Stimulated activated CD8-positive, alpha-beta memory T cell treated with anti-CD3 and anti-CD28 coated beads, Interleukin-2, amount 100 ng/mL, for 48 hours (primary cell): Measurements from ENCODE around the gene MARCHF3.
"Not testable (repeated sequence)": the region's sequence is repeated elsewhere in the genome, so short reads cannot be mapped to it uniquely, and the experiment has no call there.

Source experiments
- DNase-seq, 2 donors: peaks; one replicate each; pipeline ENCODE4 v3.0.0-alpha.2; 2020; ENCODE audit warnings: low read depth in 2 of 2

MARCHF3 gene

DNA sequence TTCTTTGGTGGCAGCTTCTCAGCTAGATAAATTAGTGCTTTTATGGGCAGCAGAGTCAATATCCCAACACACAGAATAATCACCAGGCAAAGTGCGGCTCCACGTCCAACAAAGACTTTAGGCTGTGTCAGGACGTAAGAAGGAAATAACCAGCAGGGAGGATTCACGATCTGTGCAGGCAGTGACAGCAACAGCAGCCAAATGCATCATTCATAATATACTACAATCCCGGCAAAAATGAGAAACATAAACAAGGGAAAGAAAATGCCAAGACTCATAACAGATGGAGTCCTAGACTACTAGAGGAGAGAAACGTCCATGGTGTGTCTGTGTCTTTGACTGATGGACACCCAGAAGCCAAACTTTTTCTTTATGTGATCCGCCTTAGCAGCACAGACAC is 152.8 kb downstream of the MARCHF3 start:
- no peak for DNase-seq

DNA sequence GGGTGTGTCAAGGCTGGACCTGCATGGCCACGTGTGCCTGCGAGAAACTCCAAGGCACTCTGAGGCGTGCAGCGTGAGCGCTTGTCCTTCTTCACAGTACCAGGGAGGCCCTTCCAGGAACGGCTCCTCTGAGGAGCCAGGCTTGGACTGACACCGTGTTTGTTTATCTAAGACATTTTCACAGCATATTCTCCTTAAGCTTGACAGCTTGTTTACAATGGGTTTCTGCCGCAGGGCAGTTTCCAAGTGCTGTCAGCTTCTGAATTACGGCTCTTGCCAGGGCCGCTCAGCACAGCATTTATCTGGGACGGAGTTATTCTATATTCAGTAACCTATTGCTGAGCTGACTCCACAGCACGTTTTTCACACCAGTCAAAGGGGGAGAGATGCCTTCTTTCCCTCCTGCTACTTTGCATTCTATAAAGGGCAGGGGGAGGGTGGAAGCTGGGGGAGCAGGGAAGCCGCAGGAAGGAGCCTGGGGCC is 155.0 kb downstream of the MARCHF3 start:
- DNase-seq: no peak

- no peak for DNase-seq
These were observed 157.6 kb downstream of the MARCHF3 start for GRCh38 chr5:126872561-126873354.

- no peak for DNase-seq
These were observed 158.9 kb downstream of the MARCHF3 start for GRCh38 chr5:126871441-126871840.

DNA sequence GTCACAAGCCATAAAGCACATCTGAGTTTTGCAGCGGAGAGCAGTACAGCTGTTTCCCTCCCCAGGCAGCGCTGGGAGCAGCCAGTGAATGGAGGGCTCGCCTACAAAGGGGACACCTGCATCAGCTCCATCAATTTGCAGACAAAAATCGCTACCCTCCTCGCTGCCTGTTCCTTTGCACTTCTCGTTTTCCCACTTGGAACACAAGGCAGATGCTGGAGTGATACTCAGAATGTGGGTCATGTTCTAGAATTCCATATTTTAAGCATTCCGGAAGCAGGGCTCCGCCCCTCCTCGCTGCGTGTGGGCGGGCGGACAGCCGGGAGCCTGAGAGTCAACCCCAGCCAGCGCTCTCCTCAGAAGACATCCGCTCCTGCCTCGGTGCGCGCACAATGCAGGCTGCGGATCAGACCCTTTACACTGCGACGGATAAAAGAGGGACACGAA is 161.3 kb downstream of the MARCHF3 start:
- no peak for DNase-seq

GRCh38 chr5:126868338-126869004 is 161.9 kb downstream of the MARCHF3 start:
- DNase-seq: no peak

DNA sequence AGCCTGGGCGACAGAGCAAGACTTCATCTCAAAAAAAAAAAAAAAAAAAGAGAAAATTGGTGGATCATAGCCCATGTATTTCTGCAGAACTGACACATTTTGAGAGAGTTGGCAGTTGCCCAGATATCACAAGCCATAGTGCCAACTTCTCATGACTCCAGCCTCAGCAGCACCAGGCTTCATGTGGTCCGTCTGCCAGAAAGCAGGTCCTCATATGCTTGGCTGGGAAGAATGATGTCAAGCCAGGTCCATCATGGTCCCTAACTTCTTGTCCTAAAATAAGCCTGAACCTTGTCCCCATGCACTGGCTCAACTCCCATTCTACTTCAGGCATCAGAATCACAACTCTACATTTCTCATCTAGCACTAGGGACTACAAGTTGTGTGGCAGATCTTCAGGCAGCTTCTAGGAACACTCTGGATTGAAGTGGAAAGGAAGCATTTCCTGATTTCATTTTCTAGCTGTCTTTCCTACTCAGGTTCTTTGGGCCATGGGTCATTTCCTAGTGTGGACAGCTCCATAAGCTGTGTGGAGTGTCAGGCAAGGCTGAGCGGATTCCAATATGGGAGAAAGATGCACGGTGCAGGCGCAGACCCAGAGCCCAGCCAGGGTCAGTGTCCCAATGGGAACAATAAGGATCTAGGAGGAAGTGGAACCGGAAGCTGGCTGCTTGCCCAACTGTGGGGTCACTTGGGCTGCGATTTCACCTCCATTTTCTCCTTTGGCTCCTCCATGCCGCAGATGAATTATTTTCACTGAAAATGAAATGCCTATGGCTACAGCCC is 163.3 kb downstream of the MARCHF3 start:
- DNase-seq: no peak

- no peak for DNase-seq
These were observed 165.1 kb downstream of the MARCHF3 start for GRCh38 chr5:126865299-126865698.

DNA sequence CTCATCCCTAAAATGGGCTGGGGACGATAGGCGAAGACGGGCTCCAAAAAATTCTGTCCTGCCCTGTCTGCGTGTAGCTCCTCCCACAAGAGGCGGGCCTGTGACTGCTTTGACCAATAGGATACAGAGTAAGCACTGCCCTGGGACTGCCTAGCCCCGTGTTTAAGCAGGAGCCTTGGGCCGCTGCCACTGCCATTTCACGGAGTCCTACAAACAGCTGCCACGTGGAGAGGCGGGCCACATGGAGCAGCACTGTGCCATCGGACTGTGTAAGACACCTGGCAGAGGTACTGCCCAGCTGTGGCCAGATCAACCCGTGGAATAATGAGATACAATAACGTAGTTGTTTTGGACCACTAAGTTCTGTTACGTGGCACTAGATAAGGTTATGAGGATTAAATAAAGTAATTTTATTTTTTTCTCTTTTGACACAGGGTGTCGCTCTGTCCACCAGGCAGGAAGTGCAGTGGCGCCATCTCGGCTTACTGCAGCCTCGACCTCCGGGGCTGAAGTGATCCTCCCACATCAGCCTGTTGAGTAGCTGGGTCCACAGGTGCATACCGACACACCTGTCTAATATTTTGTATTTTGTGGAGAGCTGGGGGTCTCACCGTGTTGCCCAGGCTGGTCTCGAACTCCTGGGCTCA is 166.2 kb downstream of the MARCHF3 start:
- no peak for DNase-seq

GRCh38 chr5:126863402-126863801 is 167.0 kb downstream of the MARCHF3 start:
- no peak for DNase-seq

GRCh38 chr5:126858441-126858840 is 171.9 kb downstream of the MARCHF3 start:
- no peak for DNase-seq

- no peak for DNase-seq
These were observed 172.6 kb downstream of the MARCHF3 start for GRCh38 chr5:126857472-126858410.

GRCh38 chr5:126855266-126855665 is 175.1 kb downstream of the MARCHF3 start:
- no peak for DNase-seq

DNA sequence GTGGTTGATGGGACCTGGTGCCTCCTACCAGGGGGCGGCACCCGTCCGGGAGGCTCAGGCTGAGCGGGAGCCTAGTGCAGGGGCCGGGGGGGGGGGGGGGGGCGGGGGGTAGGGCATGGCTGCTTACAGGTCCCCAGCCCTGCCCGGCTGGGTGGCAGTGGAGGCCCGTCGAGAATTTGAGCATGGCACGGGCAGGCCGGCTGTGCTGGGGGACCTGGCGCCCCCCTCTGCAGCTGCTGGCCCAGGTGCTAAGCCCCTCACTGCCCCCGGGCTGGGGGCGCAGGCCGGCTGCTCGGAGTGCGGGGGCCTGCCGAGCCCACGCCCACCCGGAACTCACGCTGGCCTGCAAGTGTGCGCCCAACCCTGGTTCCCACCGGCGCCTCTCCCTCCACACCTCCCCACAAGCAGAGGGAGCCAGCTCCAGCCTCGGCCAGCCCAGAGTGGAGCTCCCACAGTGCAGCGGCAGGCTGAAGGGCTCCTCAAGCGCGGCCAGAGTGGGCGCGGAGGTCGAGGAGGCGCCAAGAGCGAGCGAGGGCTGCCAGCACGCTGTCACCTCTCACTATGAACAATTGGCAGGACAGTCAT is 175.7 kb downstream of the MARCHF3 start:
- DNase-seq: no peak

- not testable (repeated sequence) for DNase-seq
These were observed 176.6 kb downstream of the MARCHF3 start for GRCh38 chr5:126853541-126854307.

DNA sequence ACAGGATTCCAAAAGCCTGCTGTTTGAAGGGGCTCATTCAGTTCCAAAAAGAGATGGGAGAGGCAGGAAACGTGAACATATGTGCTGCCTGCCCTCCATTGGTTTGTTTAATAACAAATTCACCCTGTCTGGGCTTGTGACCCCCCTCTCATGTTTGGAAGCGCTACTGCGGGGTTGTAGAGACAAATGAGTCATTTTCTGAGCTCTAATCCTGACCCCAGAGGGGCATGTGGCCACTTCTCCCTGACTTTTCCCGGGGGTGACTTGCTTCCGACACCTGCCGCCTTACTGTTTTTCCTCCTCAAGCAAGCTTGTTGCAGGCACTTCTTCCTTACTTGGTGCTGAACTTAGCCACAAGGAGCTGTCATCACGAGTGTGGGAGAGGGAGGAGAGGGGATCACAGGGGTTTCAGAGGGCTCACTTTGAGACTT is 177.5 kb downstream of the MARCHF3 start:
- DNase-seq: no peak

DNA sequence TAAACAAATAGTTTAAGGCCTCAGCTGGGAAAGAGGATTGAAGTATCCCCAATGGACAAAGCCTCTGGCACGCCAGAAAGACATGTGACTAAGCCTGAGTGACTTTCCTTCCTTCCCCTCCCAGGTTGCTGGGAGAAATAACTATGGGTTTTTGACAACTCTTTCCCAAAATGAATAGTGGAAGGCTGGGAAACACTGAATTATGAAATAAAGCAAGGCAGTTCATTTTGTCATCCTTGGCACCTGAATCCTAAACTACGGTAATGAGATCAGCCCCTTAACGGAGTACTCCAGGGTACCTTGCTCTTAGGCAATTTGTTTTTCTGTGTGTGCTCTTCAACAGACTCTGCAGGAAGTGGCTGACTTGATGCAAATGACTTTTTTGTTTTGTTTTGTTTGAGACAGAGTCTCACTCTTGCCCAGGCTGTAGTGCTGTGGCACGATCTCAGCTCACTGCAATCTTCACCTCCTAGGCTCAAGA is 178.2 kb downstream of the MARCHF3 start:
- DNase-seq: no peak

DNA sequence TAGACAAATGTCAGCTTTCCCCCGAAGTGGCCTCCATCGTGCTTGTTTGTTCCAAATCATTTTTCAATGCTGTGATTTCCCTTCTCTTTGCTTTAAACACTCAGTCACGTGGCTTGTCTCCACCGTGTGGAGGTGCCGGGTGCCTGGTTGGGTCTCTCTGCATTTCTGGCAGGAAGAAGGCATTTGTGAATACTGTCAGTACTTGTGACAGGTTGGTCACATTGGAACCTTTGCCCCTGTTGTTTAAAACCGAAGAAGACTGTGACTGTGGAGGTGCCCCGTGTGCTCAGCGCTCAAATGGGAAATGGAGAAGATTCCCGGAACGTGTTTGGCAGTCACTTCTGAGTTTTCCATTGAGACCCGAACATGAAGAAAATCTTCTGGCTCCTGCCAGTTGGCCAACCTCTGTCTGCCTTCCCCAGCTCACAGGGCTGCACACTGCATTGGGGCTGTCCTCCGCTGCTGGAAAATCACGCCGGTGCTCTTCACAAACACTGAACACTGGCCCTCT is 178.8 kb downstream of the MARCHF3 start:
- DNase-seq: no peak

DNA sequence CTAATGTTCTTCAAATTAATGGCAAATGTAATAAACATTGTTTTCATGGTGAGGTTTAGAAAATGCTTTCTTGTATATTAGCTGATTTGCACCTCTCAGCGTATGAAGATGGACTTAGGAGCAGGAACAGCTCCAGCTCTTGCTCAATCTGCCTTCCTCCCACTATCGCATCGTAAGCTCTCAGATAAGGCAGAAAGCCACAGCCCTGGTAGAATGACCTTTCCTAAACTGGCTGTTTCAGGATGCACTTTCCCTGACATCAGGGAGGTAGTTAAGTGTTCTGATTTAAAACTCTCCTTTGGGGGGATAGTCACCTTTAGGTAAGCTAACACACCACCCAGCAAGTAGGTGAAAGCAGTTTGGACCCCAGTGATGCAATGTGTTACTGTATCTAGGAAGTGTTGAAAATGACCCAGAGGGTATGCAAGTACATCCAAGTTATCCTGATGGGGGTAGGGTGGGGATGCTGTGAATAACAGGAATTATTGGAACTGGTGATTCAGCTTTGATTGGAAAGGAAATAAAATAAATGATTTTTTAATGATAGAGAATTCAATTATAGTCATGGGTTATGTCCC is 181.2 kb downstream of the MARCHF3 start:
- no peak for DNase-seq
